CD4-positive, alpha-beta T cell (primary cell): ENCODE measurements around the gene TPBGL. TPM values are rescaled to one million over a fixed set of nuclear protein-coding genes. Genes with fewer than 3 reads are reported as not detected.

Source experiments
- ATAC-seq: fragments of 200-7000 bp; cut with Tn5 transposase; one replicate; pipeline ENCODE4 v1.10.0; 2022; ENCODE audit warnings: mild to moderate bottlenecking; ENCODE audit not compliant: poor library complexity
- CTCF ChIA-PET: fragments of 350-600 bp; sonication (Branson Sonifier 250); formaldehyde crosslinking; loops from one replicate; lab custom pipeline; 2021; ENCODE audit warnings: antibody characterized with exemption, inconsistent platforms; lab: Charles Lee
- POLR2A ChIA-PET: fragments of 350-600 bp; sonication (Branson Sonifier 250); formaldehyde crosslinking; loops from one replicate; lab custom pipeline; 2021; ENCODE audit warnings: antibody characterized with exemption, inconsistent platforms; lab: Charles Lee
- DNase-seq, 14 experiments: peaks; one replicate each; pipeline ENCODE4 v3.0.0-alpha.2; 2013 to 2020; ENCODE audit warnings: mixed read lengths in 2 of 14
- H3K27ac ChIP-seq, 2 donors: one replicate each; pipeline versions ENCODE4 v1.5.1 to v1.7.0; 2013; ENCODE audit warnings: low read length in 2 of 2, low read depth in 1 of 2, mild to moderate bottlenecking in 1 of 2
- H3K27me3 ChIP-seq, 2 experiments: 1 replicate in 1 of 2; 2 replicates in 1 of 2; pipeline versions ENCODE4 v1.6.1 to v1.7.0; 2013; ENCODE audit warnings: low read length in 2 of 2, control low read depth in 1 of 2, mild to moderate bottlenecking in 1 of 2, moderate library complexity in 1 of 2; ENCODE audit not compliant: insufficient read depth in 2 of 2, control insufficient read depth in 1 of 2
- H3K36me3 ChIP-seq: one replicate; pipeline ENCODE4 v1.6.1; 2013; ENCODE audit warnings: low read length, control low read depth; ENCODE audit not compliant: insufficient read depth
- H3K4me1 ChIP-seq: one replicate; pipeline ENCODE4 v1.6.1; 2013; ENCODE audit warnings: low read length, control low read depth; ENCODE audit not compliant: insufficient read depth
- H3K4me3 ChIP-seq: one replicate; pipeline ENCODE4 v1.5.1; 2013; ENCODE audit warnings: mild to moderate bottlenecking, low read length, moderate library complexity
- H3K9me3 ChIP-seq, 2 experiments: 1 replicate in 1 of 2; 2 replicates in 1 of 2; pipeline versions ENCODE4 v1.6.1 to v1.7.0; 2013; ENCODE audit warnings: low read length in 2 of 2, mild to moderate bottlenecking in 2 of 2, control low read depth in 1 of 2, moderate library complexity in 1 of 2; ENCODE audit not compliant: control insufficient read depth in 1 of 2, insufficient read depth in 1 of 2
- H3K27ac Mint-ChIP-seq: one replicate; pipeline ENCODE4 v1.8.0; 2020; ENCODE audit warnings: mixed read lengths
- H3K27me3 Mint-ChIP-seq: one replicate; pipeline ENCODE4 v1.8.0; 2021; ENCODE audit warnings: mixed read lengths
- H3K36me3 Mint-ChIP-seq: one replicate; pipeline ENCODE4 v1.8.0; 2021; ENCODE audit warnings: low read depth, mixed read lengths
- H3K4me1 Mint-ChIP-seq: one replicate; pipeline ENCODE4 v1.8.0; 2021; ENCODE audit warnings: low read depth, mixed read lengths
- H3K4me3 Mint-ChIP-seq: one replicate; pipeline ENCODE4 v1.8.0; 2020; ENCODE audit warnings: mild to moderate bottlenecking, mixed read lengths
- H3K9me3 Mint-ChIP-seq: one replicate; pipeline ENCODE4 v1.8.0; 2020; ENCODE audit warnings: mixed read lengths
- CTCF ChIP-seq: fragments of 200-600 bp; IDR thresholded peaks from one replicate; pipeline ENCODE4 v1.8.0; 2022; ENCODE audit warnings: antibody characterized with exemption, mild to moderate bottlenecking
- intact Hi-C, 2 experiments: fragments of 100-400 bp; cut with DNase I in 1 of 2; cut with micrococcal nuclease in 1 of 2; formaldehyde crosslinking; loops; one replicate each; pipeline versions ENCODE4 v1.15.1 to v1.9.0; 2023 to 2025; cut with DNase I, micrococcal nuclease
- total RNA-seq, 174 experiments: library from RNA in 2 of 174; stranded (reverse) in 2 of 174; gene quantifications; one replicate each; pipeline ENCODE4 v1.2.3 and lab custom pipeline; 2021 to 2026

Gene TPBGL
- total RNA-seq, 2 experiments from 2014 or later, result 0.78 to 0.80 TPM

- intact Hi-C loops, result no loop called here
- H3K27me3 Mint-ChIP-seq, result no peaks in the 10 kb centered on the region
- no peak overlapping the region for H3K4me3 Mint-ChIP-seq
- H3K9me3 Mint-ChIP-seq, result no peaks in the 10 kb centered on the region
- ATAC-seq, result no peak
- no peak for TF ChIP-seq CTCF
- DNase-seq, result no peak
- H3K27ac Mint-ChIP-seq, result no peak overlapping the region
- Histone ChIP-seq H3K9me3 (no peaks in the 10 kb centered on the region), H3K4me3 (no peak overlapping the region), H3K36me3 (no peaks in the 10 kb centered on the region), H3K4me1 (no peaks in the 10 kb centered on the region), H3K27ac (no peak overlapping the region), H3K27me3 (peaks cover 0 to 2% of the 10 kb centered on the region in 2 experiments)
- no peaks in the 10 kb centered on the region for H3K36me3 Mint-ChIP-seq
- ChIA-PET POLR2A (no interaction called here), CTCF (no interaction called here)
- H3K4me1 Mint-ChIP-seq, result no peaks in the 10 kb centered on the region
Measured at GRCh38 chr11:75199412-75199955, 41.1 kb upstream of the TPBGL start.

GRCh38 chr11:75200051-75200450 is 40.5 kb upstream of the TPBGL start:
- H3K9me3 ChIP-seq, result no peaks in the 10 kb centered on the region
- H3K27ac ChIP-seq, result no peak overlapping the region
- no peaks in the 10 kb centered on the region for H3K4me1 Mint-ChIP-seq
- no peak overlapping the region for H3K27ac Mint-ChIP-seq
- peaks cover 1% of the 10 kb centered on the region for H3K27me3 Mint-ChIP-seq
- H3K9me3 Mint-ChIP-seq, result no peaks in the 10 kb centered on the region
- no peak overlapping the region for H3K4me3 ChIP-seq
- ChIA-PET CTCF (no interaction called here), POLR2A (no interaction called here)
- no peaks in the 10 kb centered on the region for H3K4me1 ChIP-seq
- H3K4me3 Mint-ChIP-seq, result no peak overlapping the region
- no peaks in the 10 kb centered on the region for H3K36me3 ChIP-seq
- no peaks in the 10 kb centered on the region for H3K36me3 Mint-ChIP-seq
- H3K27me3 ChIP-seq, result peaks cover 0 to 2% of the 10 kb centered on the region in 2 experiments
- no peak for TF ChIP-seq CTCF
- intact Hi-C loops, result no loop called here
- DNase-seq (no peak), ATAC-seq (no peak)

GRCh38 chr11:75200531-75200930 is 40.0 kb upstream of the TPBGL start:
- ATAC-seq (no peak), DNase-seq (no peak)
- Mint-ChIP-seq H3K4me3 (no peak overlapping the region), H3K4me1 (no peaks in the 10 kb centered on the region), H3K27ac (no peak overlapping the region), H3K36me3 (no peaks in the 10 kb centered on the region), H3K9me3 (no peaks in the 10 kb centered on the region), H3K27me3 (peaks cover 3% of the 10 kb centered on the region)
- CTCF ChIA-PET, result no interaction called here
- Histone ChIP-seq H3K27ac (no peak overlapping the region), H3K9me3 (no peaks in the 10 kb centered on the region), H3K27me3 (peaks cover 0 to 2% of the 10 kb centered on the region in 2 experiments), H3K36me3 (no peaks in the 10 kb centered on the region), H3K4me1 (no peaks in the 10 kb centered on the region), H3K4me3 (no peak overlapping the region)
- POLR2A ChIA-PET, result no interaction called here
- no peak for TF ChIP-seq CTCF
- intact Hi-C loops, result no loop called here
